Measurements from ENCODE around the gene GABRR3. TPM values are rescaled to one million over a fixed set of nuclear protein-coding genes. Genes with fewer than 3 reads are reported as not detected.

GABRR3 gene
- total and polyA plus RNA-seq, 2 experiments from 2014 or later = not detected

GRCh38 chr3:98032904-98033303 is 2.2 kb downstream of the GABRR3 start:
- H3K9me3 ChIP-seq (ENCODE audit: low read depth) = no peaks in the 10 kb centered on the region
- DNase-seq (ENCODE audit: low read depth in 1 of 2, low spot score in 1 of 2) = no peak
- no peak overlapping the region for H3K27ac ChIP-seq
- H3K27me3 ChIP-seq = peaks cover 3% of the 10 kb centered on the region
- no peaks in the 10 kb centered on the region for H3K36me3 ChIP-seq
- TF ChIP-seq, protein P1, sequence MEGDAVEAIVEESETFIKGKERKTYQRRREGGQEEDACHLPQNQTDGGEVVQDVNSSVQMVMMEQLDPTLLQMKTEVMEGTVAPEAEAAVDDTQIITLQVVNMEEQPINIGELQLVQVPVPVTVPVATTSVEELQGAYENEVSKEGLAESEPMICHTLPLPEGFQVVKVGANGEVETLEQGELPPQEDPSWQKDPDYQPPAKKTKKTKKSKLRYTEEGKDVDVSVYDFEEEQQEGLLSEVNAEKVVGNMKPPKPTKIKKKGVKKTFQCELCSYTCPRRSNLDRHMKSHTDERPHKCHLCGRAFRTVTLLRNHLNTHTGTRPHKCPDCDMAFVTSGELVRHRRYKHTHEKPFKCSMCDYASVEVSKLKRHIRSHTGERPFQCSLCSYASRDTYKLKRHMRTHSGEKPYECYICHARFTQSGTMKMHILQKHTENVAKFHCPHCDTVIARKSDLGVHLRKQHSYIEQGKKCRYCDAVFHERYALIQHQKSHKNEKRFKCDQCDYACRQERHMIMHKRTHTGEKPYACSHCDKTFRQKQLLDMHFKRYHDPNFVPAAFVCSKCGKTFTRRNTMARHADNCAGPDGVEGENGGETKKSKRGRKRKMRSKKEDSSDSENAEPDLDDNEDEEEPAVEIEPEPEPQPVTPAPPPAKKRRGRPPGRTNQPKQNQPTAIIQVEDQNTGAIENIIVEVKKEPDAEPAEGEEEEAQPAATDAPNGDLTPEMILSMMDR (IDR thresholded peaks at IDR 0.05; ENCODE audit: low read depth, low read length) = no peak
- H3K4me1 ChIP-seq (ENCODE audit: low read depth) = peaks cover 10% of the 10 kb centered on the region
- H3K4me3 ChIP-seq = no peak overlapping the region

DNA sequence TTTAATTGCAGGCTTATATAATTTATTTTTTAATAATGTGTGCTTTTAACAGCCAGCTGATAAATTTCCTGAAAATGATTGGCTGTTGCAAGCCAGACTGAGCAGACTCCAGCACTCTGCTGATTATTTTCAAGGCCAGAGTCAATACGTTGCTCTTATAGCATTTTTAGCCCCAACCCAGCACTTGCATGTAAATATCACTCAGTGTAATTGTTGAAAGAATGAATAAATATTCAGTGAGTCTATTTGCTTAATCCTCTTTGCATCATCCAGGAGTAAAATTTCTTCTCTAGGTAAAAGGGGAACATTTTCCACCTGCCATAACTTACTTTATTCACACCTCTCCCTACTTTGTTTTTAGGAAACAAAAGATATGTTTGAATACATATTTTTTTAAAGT is 2.9 kb downstream of the GABRR3 start:
- no peak for DNase-seq (ENCODE audit: low read depth in 1 of 2, low spot score in 1 of 2)
- peaks cover 3% of the 10 kb centered on the region for H3K27me3 ChIP-seq
- no peak overlapping the region for H3K4me3 ChIP-seq
- H3K9me3 ChIP-seq (ENCODE audit: low read depth) = no peaks in the 10 kb centered on the region
- H3K27ac ChIP-seq = no peak overlapping the region
- peaks cover 10% of the 10 kb centered on the region for H3K4me1 ChIP-seq (ENCODE audit: low read depth)
- no peaks in the 10 kb centered on the region for H3K36me3 ChIP-seq
- TF ChIP-seq, protein P1 (IDR thresholded peaks at IDR 0.05; ENCODE audit: low read depth, low read length) = no peak

DNA sequence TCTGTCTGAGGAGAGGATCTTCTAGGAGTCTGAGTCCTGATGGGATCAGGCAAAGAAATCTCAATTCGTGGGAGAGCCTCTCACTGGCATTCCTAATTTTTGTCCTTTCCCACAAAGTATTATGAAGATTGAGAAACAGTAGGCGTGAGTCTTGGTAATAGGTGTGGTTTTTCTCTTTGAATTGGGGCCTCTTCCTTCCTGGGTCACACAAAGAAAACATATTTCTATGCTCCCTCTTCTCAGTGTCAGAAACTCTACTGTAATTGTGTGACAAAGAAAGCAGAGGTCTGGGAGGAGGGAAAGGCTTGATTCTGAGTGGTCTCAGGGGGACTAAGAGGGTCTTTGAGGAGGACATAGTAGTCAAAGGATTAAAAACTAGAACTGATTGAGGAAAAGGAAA is 6.0 kb downstream of the GABRR3 start:
- no peak overlapping the region for H3K4me3 ChIP-seq
- peaks cover 10% of the 10 kb centered on the region for H3K4me1 ChIP-seq (ENCODE audit: low read depth)
- H3K36me3 ChIP-seq = no peaks in the 10 kb centered on the region
- H3K9me3 ChIP-seq (ENCODE audit: low read depth) = no peaks in the 10 kb centered on the region
- peaks cover 3% of the 10 kb centered on the region for H3K27me3 ChIP-seq
- H3K27ac ChIP-seq = no peak overlapping the region
- DNase-seq (ENCODE audit: low read depth in 1 of 2, low spot score in 1 of 2) = no peak
- TF ChIP-seq, protein P1 (IDR thresholded peaks at IDR 0.05; ENCODE audit: low read depth, low read length) = no peak

DNA sequence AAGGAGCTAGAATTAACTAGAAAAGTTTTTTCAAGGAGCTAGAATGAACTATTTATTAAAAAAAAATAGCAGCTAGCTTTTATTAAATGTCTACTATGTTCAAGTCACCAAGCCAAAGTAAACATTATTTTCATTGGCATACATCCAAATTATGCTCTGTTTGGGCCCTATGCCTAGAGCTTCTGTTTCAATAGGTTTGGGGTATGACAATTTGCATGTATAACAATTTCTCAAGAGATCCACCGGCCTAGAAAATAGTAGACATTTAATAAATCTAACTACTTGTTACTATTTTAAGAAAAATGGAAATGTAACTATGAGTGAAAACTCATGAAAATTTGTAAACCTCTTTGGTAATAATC is 8.0 kb downstream of the GABRR3 start:
- TF ChIP-seq, protein P1 (IDR thresholded peaks at IDR 0.05; ENCODE audit: low read depth, low read length) = no peak
- no peak overlapping the region for H3K4me3 ChIP-seq
- H3K36me3 ChIP-seq = no peaks in the 10 kb centered on the region
- H3K27me3 ChIP-seq = no peaks in the 10 kb centered on the region
- DNase-seq (ENCODE audit: low read depth in 1 of 2, low spot score in 1 of 2) = peak in 1 of 2 donors; percentile 27
- no peaks in the 10 kb centered on the region for H3K9me3 ChIP-seq (ENCODE audit: low read depth)
- H3K27ac ChIP-seq = no peak overlapping the region
- H3K4me1 ChIP-seq (ENCODE audit: low read depth) = peaks cover 15% of the 10 kb centered on the region

DNA sequence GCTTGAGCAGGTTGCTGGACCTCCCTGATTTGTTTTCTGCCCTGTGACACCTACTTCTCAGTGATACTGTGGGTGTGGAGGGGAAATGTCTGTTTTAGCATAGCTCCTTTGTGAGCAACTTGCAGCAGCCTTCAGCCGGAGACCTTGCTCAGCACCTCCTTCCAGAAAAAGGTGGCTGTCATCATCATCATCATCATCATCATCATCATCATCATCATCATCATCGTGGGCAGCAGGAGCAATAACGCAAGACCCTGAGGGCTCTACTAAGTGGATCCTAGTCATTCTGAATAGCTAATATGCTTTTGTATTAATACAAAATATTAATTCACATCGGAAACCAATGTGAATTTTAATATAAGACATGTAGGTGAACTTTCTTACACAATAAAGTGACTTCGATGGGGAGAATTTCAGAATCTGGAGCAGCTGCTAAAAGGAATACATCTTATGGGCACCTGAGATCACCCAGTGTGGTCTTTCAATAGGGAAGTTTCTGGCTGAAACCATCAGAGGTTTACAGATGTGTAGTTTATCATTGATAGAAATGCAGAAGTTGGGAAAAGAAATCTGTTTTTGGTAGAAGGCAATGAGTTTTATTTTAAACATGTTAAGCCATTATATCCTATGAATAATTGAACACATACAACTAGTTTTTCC is 8.6 kb downstream of the GABRR3 start:
- no peak for DNase-seq (ENCODE audit: low read depth in 1 of 2, low spot score in 1 of 2)
- no peaks in the 10 kb centered on the region for H3K36me3 ChIP-seq
- H3K27ac ChIP-seq = no peak overlapping the region
- H3K4me3 ChIP-seq = no peak overlapping the region
- TF ChIP-seq, protein P1 (IDR thresholded peaks at IDR 0.05; ENCODE audit: low read depth, low read length) = no peak
- H3K4me1 ChIP-seq (ENCODE audit: low read depth) = peaks cover 18% of the 10 kb centered on the region
- H3K27me3 ChIP-seq = no peaks in the 10 kb centered on the region
- no peaks in the 10 kb centered on the region for H3K9me3 ChIP-seq (ENCODE audit: low read depth)
